GM19467 (cell line): ENCODE measurements around the gene IQCE.
"Not testable (repeated sequence)": the region's sequence is repeated elsewhere in the genome, so short reads cannot be mapped to it uniquely, and the experiment has no call there.

Source experiments
- ATAC-seq: cut with Tn5 transposase; IDR thresholded peaks from one replicate; pipeline ENCODE4 v1.9.1; 2021; ENCODE audit warnings: mild to moderate bottlenecking, moderate library complexity; ENCODE audit not compliant: unreplicated experiment

Gene IQCE

DNA sequence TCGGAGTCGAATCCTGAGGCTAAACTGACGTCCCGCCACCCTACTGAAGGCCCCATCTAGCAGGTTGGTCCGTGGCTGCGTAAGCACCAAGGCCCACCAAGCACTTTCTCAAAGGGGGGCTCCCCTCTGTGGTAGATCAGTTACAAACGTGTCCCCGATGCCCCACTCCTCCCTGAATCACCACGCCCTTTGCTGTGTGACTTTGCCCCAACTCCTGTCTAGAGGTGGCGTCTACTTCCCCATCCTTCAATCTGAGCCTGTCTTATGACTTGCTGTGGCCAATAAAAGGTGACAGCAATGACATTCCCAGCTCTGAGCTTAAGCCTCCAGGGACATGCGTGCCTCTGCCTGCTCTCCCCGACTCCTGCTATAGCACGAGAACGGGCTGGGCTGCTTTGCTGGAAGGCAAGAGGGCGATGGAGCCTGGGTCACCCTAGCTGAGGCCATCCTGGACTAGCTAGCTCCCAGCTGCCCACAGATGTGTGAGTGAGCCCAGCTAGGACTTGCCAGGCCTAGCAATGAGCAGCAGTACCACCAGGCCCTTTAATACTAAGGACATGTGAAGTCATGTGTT, 26.5 kb upstream of the IQCE start:
- ATAC-seq, result not testable (repeated sequence)

DNA sequence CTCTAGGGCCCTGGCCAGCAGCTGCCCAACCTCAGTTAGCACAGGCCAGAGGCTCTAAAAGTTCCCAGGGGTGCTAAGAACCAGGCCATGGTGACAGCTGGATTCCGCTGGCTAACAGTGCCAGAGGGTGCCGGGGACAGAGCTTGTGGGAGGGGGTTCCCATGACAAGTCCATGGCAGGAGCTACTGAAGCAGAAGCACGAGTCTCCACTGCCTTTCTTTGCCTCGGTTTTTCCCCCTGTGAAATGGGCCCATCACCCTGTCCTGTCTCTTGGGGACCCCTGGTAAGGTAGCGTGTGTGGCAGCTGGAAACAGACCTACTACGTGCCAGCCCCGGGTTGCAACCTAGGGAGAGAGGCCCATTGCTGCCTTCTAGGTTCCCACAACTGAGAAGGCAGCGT, 26.0 kb upstream of the IQCE start:
- ATAC-seq, result not testable (repeated sequence)

- not testable (repeated sequence) for ATAC-seq
Measured at GRCh38 chr7:2533566-2533965, 25.2 kb upstream of the IQCE start.

DNA sequence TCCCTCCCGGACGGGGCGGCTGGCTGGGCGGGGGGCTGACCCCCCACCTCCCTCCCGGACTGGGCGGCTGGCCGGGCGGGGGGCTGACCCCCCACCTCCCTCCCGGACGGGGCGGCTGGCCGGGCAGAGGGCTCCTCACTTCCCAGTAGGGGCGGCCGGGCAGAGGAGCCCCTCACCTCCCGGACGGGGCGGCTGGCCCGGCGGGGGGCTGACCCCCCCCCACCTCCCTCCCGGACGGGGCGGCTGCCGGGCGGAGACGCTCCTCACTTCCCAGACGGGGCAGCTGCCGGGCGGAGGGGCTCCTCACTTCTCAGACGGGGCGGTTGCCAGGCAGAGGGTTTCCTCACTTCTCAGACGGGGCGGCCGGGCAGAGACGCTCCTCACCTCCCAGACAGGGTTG, 24.6 kb upstream of the IQCE start:
- ATAC-seq, result not testable (repeated sequence)

DNA sequence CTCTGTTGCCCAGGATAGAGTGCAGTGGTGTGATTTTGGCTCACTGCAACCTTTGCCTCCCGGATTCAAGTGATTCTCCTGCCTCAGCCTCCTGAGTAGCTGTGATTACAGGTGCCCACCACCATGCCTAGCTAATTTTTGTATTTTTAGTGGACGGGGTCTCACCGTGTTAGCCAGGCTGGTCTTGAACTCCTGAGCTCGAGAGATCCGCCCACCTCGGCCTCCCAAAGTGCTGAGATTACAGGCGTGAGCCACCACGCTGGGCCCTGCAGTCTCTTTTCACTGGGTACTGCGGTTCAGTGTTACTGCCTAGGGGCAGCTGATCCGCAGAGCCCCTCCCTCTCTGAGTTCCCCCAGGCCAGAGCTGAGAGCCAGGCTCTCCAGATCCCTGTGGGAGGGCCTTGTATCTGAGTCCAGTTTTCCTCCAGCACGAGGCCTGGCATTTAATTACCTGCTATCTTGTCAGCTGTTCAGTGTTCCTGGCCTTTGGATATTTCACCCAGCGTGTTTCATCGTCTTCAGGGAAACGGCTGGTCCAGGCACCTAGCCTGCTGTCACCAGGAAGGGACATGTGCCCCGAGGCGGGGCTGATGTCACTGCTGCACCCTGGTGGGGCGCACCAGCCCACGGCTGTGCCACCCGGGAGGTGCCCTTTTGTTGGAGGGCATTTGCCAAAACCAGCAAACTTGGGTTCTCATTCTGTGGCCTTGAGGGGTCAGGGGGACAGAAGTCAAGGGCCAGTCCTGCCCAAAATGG, 22.7 kb upstream of the IQCE start:
- ATAC-seq, result not testable (repeated sequence)

DNA sequence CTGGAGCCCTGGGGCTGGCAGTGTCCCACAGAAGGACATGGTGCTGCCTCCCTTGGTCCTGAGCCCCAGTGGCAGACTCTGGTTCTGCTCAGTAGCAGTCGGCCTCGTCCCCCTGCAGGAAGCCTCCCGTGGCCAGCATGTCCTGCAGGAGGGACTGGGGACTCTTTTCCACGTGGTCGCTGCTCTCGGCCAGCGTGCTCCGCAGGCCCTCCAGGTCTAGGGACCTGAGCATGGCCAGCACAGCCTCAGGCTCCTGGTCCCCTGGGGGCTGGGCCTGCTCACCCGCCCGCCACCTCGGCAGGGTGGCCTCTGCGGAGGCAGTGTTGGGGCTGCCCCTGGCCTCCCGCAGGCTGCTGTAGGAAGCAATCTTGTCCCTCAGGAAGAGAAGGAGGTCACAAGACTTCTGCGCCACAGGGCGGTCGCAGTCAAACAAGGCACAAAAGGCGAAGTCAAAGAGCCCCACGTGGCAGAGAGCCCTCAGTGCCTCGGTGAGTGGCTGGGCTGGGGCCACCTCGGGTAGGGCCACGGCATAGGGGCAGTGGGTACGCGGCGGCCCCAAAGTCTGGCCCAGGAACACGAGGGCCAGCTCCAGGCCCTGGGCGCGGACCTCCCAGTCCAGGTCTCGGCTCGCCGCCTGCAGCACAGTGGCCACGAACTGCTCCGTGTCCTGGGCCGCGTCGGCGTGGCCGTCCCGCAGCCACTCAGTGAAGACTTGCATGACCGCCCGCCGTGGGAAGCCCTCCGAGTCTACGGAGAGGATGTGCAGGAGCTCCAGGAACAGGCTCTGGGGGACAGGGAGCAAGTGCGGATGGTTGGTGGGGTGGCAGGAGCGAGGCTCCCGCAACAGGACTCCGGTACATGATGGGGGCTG, 20.6 kb upstream of the IQCE start:
- no peak for ATAC-seq

DNA sequence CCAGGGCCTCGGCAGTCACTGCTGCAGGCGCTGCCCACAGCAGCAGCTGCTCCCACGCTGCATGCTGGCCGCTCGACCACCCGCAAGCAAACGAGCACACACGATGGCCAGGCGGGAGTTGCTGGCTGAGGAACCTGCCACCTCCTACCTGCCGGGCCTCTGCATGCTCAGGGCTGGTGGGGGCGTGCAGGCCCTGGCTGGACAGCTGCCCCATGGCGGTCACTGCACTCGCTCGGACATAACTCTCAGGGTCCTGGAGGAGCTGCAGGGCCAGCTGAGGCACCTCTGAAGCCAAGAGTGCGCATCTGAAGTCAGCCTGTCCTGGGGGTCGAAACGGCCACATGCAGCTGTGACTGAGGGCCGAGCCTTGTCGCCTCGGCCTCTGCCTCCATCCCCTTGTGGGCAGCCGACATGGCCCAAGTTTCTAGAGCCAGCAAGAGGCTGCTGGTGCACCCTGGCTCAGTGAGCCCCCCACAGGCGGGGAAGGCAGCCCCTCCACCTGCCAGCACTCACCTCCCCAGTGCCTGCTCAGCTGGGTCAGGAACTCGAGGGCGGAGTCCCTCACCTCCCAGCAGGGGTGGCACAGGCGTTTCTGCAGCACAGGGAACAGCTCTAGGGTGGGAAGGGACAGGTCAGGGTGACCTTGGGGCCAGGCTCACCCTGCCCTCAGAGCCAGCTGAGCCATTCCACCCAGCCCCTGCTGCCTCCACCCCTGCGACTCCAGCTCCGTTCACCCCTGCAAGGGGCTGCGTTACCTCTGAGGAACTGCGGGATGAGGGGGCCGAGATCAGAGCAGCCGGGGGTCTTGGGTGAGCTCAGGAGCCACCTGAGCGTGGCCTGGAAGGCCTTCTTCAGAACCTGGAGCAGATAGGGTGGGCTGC, 19.5 kb upstream of the IQCE start:
- no peak for ATAC-seq

- no peak for ATAC-seq
Measured at GRCh38 chr7:2540133-2540532, 18.6 kb upstream of the IQCE start.

- no peak for ATAC-seq
Measured at GRCh38 chr7:2540641-2541051, 18.1 kb upstream of the IQCE start.

GRCh38 chr7:2541291-2542010, 17.3 kb upstream of the IQCE start:
- no peak for ATAC-seq

DNA sequence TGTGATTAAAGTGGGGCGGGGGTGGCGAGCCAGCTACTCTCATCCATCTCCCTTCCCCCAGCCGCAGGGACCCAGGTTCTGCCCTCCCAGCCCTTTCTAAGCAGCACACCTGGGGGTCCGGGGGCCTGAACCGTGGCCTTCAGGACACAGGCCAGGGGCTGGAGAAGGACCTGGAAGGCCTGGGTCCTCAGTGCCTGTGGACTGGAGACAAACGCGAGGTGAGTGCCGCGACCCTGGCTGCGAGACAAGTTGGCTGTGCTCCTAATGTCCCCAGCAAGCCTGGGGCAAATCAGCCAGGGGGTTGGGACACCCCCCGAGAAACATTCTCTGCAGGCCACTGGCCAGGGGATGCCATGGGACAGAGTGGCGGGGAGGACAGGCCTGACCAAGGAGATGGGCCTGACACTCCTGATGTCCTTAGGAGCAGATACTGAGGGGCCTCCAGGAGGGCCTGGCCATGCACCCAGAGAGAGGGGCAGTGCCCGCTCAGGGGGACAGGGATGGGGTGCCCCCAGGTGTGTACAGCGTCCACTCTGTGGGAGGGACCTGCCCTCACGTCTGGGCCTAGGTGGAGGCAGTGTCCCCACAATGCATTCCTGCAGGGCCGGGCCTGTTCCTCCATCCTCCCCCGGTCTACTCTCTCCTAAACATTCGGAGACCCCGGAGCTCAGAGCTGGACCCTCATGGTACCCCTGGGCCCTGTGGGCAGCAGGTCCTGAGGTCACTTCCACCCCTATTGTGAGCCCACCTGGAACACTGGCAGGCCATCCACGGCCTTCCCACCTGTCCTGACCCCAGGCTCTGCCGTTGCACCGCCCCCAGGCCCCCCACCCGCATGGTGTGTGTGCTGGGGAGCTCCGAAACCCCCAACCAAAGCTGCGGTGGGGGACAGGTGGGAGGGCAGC, 16.5 kb upstream of the IQCE start:
- ATAC-seq, result no peak

- no peak for ATAC-seq
Measured at GRCh38 chr7:2542916-2543871, 15.6 kb upstream of the IQCE start.

DNA sequence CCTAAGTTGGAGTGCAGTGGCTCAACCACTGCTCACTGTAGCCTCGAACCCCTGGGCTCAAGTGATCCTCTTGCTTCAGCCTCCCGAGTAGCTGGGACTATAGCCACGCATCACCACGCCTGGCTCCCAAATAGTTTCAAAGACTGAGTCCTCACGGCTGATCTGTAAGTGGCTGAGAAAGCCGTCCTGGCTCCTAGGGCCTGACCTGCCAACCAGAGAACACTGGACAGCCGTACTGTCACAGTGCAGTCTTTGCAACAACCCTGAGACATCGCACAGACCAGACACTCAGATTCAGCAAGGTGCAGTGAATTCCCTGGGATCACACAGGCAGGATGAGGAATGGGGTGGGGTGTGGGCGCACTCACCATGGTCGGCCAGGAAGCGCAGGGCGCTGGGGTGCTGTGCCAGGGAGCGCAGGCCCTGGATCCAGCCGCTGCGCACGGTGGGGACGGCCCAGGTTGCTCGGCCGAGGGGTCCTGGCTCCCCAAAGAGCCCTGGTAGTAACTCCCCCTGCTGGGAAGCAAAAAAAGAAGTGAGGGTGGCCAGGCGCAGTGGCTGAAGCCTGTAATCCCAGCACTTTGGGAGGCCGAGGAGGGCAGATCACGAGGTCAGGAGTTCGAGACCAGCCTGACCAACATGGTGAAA, 14.1 kb upstream of the IQCE start:
- no peak for ATAC-seq

GRCh38 chr7:2545746-2546425, 12.9 kb upstream of the IQCE start:
- ATAC-seq, result no peak

- ATAC-seq, result no peak
Measured at GRCh38 chr7:2546776-2547586, 11.8 kb upstream of the IQCE start.

DNA sequence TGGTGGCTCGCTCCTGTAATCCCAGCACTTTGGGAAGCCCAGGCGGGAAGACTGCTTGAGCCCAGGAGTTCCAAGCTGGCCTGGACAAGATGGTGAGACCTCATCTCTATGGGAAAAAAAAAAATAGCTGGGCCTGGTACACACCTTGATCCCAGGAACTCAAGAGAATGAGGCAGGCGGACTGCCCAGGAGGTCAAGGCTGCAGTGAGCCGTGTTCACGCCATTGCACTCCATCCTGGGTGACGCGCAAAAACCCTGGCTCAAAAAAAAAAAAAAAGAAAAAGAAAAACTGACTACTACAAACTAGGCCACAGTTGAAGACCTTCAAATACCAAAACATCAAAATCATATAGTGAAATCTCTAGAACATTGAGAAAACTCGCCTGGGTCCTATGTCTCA, 7.4 kb upstream of the IQCE start:
- no peak for ATAC-seq
